Activated CD4-positive, alpha-beta T cell treated with anti-CD3 and anti-CD28 coated beads, Interleukin-2, amount 50 U/mL, for 24 hours (primary cell): Measurements from ENCODE around the gene ZNF669.
"Not testable (repeated sequence)": the region's sequence is repeated elsewhere in the genome, so short reads cannot be mapped to it uniquely, and the experiment has no call there.

ENCODE experiments used
- DNase-seq, 2 donors: peaks; one replicate each; pipeline ENCODE4 v3.0.0-alpha.2; 2020; ENCODE audit warnings: low read depth in 1 of 2, low spot score in 1 of 2

Gene ZNF669

GRCh38 chr1:247103859-247104591 lies at the start of gene ZNF669:
Gene ZNF669 (minus strand): TSS chr1:247104356. CDS start chr1:247104199, 157 bp downstream.
- DNase-seq, result peak; percentile 83 to 93

GRCh38 chr1:247147781-247148180 lies 43.6 kb upstream of the ZNF669 start:
- no peak for DNase-seq

GRCh38 chr1:247147120-247147519 lies 43.0 kb upstream of the ZNF669 start:
- DNase-seq, result not testable (repeated sequence)

GRCh38 chr1:247146671-247147070 lies 42.5 kb upstream of the ZNF669 start:
- no peak for DNase-seq

GRCh38 chr1:247145279-247145678 lies 41.1 kb upstream of the ZNF669 start:
- DNase-seq, result no peak

- not testable (repeated sequence) for DNase-seq
These were observed 35.4 kb upstream of the ZNF669 start for GRCh38 chr1:247139557-247139956.

GRCh38 chr1:247131236-247131635 lies 27.1 kb upstream of the ZNF669 start:
- DNase-seq, result no peak

GRCh38 chr1:247127519-247128282 lies 23.5 kb upstream of the ZNF669 start:
- not testable (repeated sequence) for DNase-seq

GRCh38 chr1:247126601-247127000 lies 22.4 kb upstream of the ZNF669 start:
- not testable (repeated sequence) for DNase-seq

- not testable (repeated sequence) for DNase-seq
These were observed 22.0 kb upstream of the ZNF669 start for GRCh38 chr1:247126166-247126565.

GRCh38 chr1:247121382-247121781 lies 17.2 kb upstream of the ZNF669 start:
- DNase-seq, result no peak

GRCh38 chr1:247120408-247120668 lies 16.2 kb upstream of the ZNF669 start:
- not testable (repeated sequence) for DNase-seq

- DNase-seq, result no peak
These were observed 15.6 kb upstream of the ZNF669 start for GRCh38 chr1:247119600-247120407.

GRCh38 chr1:247118946-247119446 lies 14.8 kb upstream of the ZNF669 start:
- no peak for DNase-seq

- no peak for DNase-seq
These were observed 11.4 kb upstream of the ZNF669 start for GRCh38 chr1:247115545-247115944.

GRCh38 chr1:247115141-247115510 lies 11.0 kb upstream of the ZNF669 start:
- DNase-seq, result no peak

- DNase-seq, result no peak
These were observed 10.4 kb upstream of the ZNF669 start for GRCh38 chr1:247114351-247115140.

GRCh38 chr1:247113733-247114271 lies 9.6 kb upstream of the ZNF669 start:
- no peak for DNase-seq

GRCh38 chr1:247113094-247113497 lies 8.9 kb upstream of the ZNF669 start:
- DNase-seq, result no peak

- DNase-seq, result no peak
These were observed 8.3 kb upstream of the ZNF669 start for GRCh38 chr1:247112479-247112781.
